Mucosa of descending colon (tissue), 3 donors: Measurements from ENCODE around the gene ATP6V1C2. TPM values are rescaled to one million over a fixed set of nuclear protein-coding genes. Genes with fewer than 3 reads are reported as not detected.

ENCODE experiments used
- ATAC-seq: fragments of 200-7000 bp; cut with Tn5 transposase; one replicate; pipeline ENCODE4 v1.9.1; 2020; ENCODE audit warnings: mild to moderate bottlenecking, moderate library complexity
- DNase-seq, 3 donors: peaks; one replicate each; pipeline ENCODE4 v3.0.0-alpha.2; 2020
- H3K36me3 ChIP-seq: fragments of 200-600 bp; one replicate; pipeline ENCODE4 v1.8.0; 2021; ENCODE audit warnings: low read depth, mild to moderate bottlenecking
- H3K4me1 ChIP-seq: fragments of 200-600 bp; one replicate; pipeline ENCODE4 v1.8.0; 2021; ENCODE audit warnings: low read depth, mild to moderate bottlenecking
- H3K4me3 ChIP-seq: fragments of 200-600 bp; one replicate; pipeline ENCODE4 v1.8.0; 2021; ENCODE audit warnings: mild to moderate bottlenecking
- H3K9me3 ChIP-seq: fragments of 200-600 bp; one replicate; pipeline ENCODE4 v1.8.0; 2021; ENCODE audit warnings: mild to moderate bottlenecking
- CTCF ChIP-seq: fragments of 200-600 bp; IDR thresholded peaks from one replicate; pipeline ENCODE4 v1.8.0; 2022; ENCODE audit warnings: antibody characterized with exemption, mild to moderate bottlenecking
- intact Hi-C, 2 donors: fragments of 100-400 bp; cut with DNase I in 1 of 2; cut with micrococcal nuclease in 1 of 2; formaldehyde crosslinking; loops; one replicate each; pipeline versions ENCODE4 v1.11.0 to v1.11.1; 2022; cut with DNase I, micrococcal nuclease
- total RNA-seq, 3 donors: library from RNA; stranded (reverse); fragmentation: NEBNext Ultra II Directional in 2 of 3; extraction: Animal tissue kit (Norgen Biotek cat#: 25700) in 2 of 3; gene quantifications; one replicate each; pipeline versions ENCODE4 v1.2.1 to v1.2.4, GENCODE V29; 2021 to 2023
- donor health status: DM: no; HTN: no; CAD: no; lungs with moderate emphysema.
- donor health status: DM: no; HTN: no; CAD: no.
- donor health status: DM: no; HTN: yes; CAD: no.

The ATP6V1C2 gene
- total RNA-seq, 3 donors from 2014 or later, result 0.57 to 3.8 (median 1.0) TPM

DNA sequence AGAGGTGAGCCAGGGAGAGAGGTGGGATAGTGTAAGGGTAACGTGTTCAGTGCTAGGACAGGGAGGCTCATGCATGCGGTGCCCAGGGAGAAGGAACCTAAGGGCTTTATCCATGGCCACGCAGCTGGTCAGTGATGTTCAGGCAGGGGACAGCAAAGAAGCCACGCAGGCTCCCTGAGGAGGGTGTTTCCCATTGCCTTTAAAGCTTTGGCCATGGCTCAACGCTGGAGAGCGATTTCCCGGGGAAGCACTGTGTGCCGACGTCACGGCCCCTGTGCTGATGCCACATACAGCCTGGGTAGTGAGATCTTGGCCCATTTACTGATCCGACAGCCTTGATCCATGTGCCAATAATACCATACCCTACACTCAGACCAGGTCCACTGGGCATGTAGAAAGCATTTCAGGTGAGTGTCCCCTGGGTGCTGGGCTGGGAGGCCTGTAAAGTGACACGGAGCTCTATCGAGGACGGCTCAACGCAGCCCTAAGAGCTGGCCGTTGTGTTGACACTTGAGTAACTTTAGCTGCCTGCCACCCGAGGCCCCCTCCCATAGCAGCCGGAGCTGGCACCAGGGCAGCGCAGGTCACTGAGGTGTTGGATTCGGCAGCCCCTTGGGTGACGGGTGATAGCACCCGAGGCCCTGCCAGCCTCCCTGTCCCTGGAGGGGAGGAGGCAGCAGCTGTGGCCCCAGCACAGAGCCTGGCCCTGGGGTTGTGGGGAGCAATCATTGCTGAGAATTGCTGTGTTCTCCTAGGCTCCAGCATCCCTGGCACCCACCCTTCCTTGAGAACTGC is 49.7 kb downstream of the ATP6V1C2 start:
- H3K9me3 ChIP-seq, result no peaks in the 10 kb centered on the region
- no peak for TF ChIP-seq CTCF
- intact Hi-C loops, result no loop called here

DNA sequence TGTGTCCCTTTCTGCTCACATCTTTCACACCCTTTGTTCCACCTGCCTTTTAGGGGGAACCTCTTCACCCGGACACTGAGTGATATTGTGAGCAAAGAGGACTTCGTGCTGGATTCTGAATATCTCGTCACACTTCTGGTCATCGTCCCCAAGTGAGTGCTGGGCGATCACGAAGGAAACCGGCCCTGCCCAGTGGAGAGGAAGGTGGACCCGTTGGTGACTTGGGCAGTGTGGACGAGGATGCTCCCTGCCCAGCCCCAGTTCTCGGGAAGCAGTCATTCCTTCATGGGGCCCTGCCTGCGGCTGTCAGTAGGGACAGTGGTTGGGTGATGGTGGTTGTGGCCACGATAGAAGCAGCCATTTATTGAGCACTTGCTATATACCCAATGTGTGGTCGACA is 50.4 kb downstream of the ATP6V1C2 start:
- DNase-seq, result no peak
- no peak for TF ChIP-seq CTCF
- Histone ChIP-seq H3K9me3 (no peaks in the 10 kb centered on the region), H3K4me3 (no peak overlapping the region), H3K36me3 (no peaks in the 10 kb centered on the region), H3K4me1 (no peaks in the 10 kb centered on the region)
- intact Hi-C loops, result no loop called here
- ATAC-seq, result no peak

More for the DNA sequence above, 49.7 kb downstream of the ATP6V1C2 start:
- no peak for ATAC-seq
- peak in 1 of 3 donors; percentile 16 for DNase-seq
- Histone ChIP-seq H3K36me3 (no peaks in the 10 kb centered on the region), H3K4me1 (no peaks in the 10 kb centered on the region), H3K4me3 (no peak overlapping the region)

DNA sequence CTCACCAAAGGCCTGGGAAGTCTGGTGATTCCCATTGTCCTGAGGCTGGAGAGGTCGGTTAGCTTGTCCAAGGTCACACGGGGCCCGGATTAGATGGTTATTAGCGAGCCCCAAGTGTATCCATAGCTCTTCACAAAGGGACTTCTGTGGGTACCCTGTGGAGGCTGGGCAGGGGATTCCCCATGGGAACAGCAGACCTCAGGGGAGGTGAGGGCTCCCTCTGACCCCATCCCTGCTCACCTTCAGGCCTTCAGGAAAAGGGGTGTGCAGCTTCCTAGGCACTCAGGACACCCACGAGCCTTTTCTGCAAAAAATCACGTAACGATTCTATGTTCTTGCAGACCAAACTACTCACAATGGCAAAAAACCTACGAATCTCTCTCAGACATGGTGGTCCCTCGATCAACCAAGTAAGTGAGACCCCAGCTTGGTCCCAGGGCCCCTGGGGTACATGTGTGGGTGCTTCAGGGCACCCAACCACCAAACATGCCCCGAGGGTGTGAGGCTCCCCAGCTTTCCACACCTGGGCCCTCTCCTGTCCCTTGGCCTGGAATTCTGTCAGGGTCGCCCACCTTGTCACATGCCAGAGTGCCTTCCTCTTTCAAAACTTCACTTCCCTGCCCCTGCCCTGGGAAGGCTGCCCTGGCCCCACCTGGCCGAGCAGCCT is 50.9 kb downstream of the ATP6V1C2 start:
- Histone ChIP-seq H3K4me3 (no peak overlapping the region), H3K36me3 (no peaks in the 10 kb centered on the region), H3K4me1 (no peaks in the 10 kb centered on the region), H3K9me3 (no peaks in the 10 kb centered on the region)
- peak in 1 of 3 donors; percentile 17 for DNase-seq
- intact Hi-C loops, result no loop called here
- ATAC-seq, result no peak
- TF ChIP-seq CTCF, result no peak

- no peaks in the 10 kb centered on the region for H3K36me3 ChIP-seq
- intact Hi-C loops, result no loop called here
- DNase-seq (peak in 1 of 3 donors; percentile 15), ATAC-seq (no peak)
- H3K4me3 ChIP-seq, result no peak overlapping the region
- no peaks in the 10 kb centered on the region for H3K9me3 ChIP-seq
- no peaks in the 10 kb centered on the region for H3K4me1 ChIP-seq
- no peak for TF ChIP-seq CTCF
Observed at GRCh38 chr2:10772868-10773215, 51.4 kb downstream of the ATP6V1C2 start.

GRCh38 chr2:10773821-10774341 is 52.5 kb downstream of the ATP6V1C2 start:
- intact Hi-C loops, result no loop called here
- TF ChIP-seq CTCF, result no peak
- Histone ChIP-seq H3K4me3 (no peak overlapping the region), H3K4me1 (no peaks in the 10 kb centered on the region), H3K36me3 (no peaks in the 10 kb centered on the region), H3K9me3 (no peaks in the 10 kb centered on the region)
- ATAC-seq (no peak), DNase-seq (peak in 1 of 3 donors; percentile 14)
